Endothelial cell of umbilical vein (primary cell): ENCODE results near the gene RPS27. TPM values are rescaled to one million over a fixed set of nuclear protein-coding genes. Genes with fewer than 3 reads are reported as not detected.

Experiments
- BruUV-seq: library from RNA; stranded (reverse); fragments of 400-500 nt; replicated peaks from 2 replicates; lab custom pipeline; 2021; lab: Mats Ljungman, UMichigan
- CTCF ChIA-PET: fragments of 300-600, 350-600 bp; sonication (Branson Sonifier 250); formaldehyde crosslinking; loops from one replicate; lab custom pipeline; 2021; ENCODE audit warnings: antibody characterized with exemption, inconsistent platforms; lab: Charles Lee
- POLR2A ChIA-PET: fragments of 300-600, 350-600 bp; sonication (Branson Sonifier 250); formaldehyde crosslinking; loops from one replicate; lab custom pipeline; 2021; ENCODE audit warnings: antibody characterized with exemption, inconsistent platforms; lab: Charles Lee
- DNase-seq: peaks from one replicate; pipeline ENCODE4 v3.0.0-alpha.2; 2011; ENCODE audit warnings: low read depth, low spot score
- FAIRE-seq: peaks from 2 replicates; lab custom pipeline; 2011; peaks lifted over from hg19 to GRCh38; lab: Jason Lieb, UNC
- H2AFZ ChIP-seq: 2 replicates; pipeline ENCODE4 v1.6.0; 2012; ENCODE audit warnings: low read depth, low read length, control low read depth, inconsistent platforms
- H3K27ac ChIP-seq: 2 replicates; pipeline ENCODE4 v1.5.1; 2011; ENCODE audit warnings: low read depth, mild to moderate bottlenecking, control low read depth, low read length, moderate library complexity; ENCODE audit not compliant: insufficient read depth
- H3K27me3 ChIP-seq, 2 experiments: 2 replicates each; pipeline versions ENCODE4 v1.6.0 to v1.6.1; 2011; ENCODE audit warnings: low read length in 2 of 2, mixed read lengths in 1 of 2; ENCODE audit not compliant: control insufficient read depth in 2 of 2, insufficient read depth in 2 of 2
- H3K36me3 ChIP-seq, 2 experiments: 2 replicates in 1 of 2; 3 replicates in 1 of 2; pipeline ENCODE4 v1.5.1; 2011; ENCODE audit warnings: low read length in 2 of 2, mild to moderate bottlenecking in 1 of 2, moderate library complexity in 1 of 2; ENCODE audit not compliant: control insufficient read depth in 2 of 2, insufficient read depth in 2 of 2; ENCODE audit errors: extremely low read depth in 1 of 2
- H3K4me1 ChIP-seq: 3 replicates; pipeline ENCODE4 v1.5.1; 2011; ENCODE audit warnings: mild to moderate bottlenecking, low read length; ENCODE audit not compliant: control insufficient read depth, insufficient read depth; ENCODE audit errors: extremely low read depth
- H3K4me2 ChIP-seq: 2 replicates; pipeline ENCODE4 v1.6.1; 2011; ENCODE audit warnings: low read length, control low read depth, mixed read lengths; ENCODE audit not compliant: insufficient read depth
- H3K4me3 ChIP-seq, 3 experiments: fragments of 200-600 bp in 1 of 3; sonication (generic), shearing (Covaris generic) in 1 of 3; replicated peaks in 1 of 3; 2 replicates each; pipeline ENCODE4 v1.5.1; 2011 to 2016; ENCODE audit warnings: control low read depth in 3 of 3, low read length in 3 of 3, mild to moderate bottlenecking in 2 of 3, inconsistent platforms in 1 of 3, low read depth in 1 of 3, moderate library complexity in 1 of 3; ENCODE audit not compliant: insufficient read depth in 1 of 3
- H3K79me2 ChIP-seq: 2 replicates; pipeline ENCODE4 v1.6.0; 2012; ENCODE audit warnings: low read length, inconsistent platforms; ENCODE audit not compliant: control insufficient read depth, insufficient read depth
- H3K9ac ChIP-seq: replicated peaks from 2 replicates; pipeline ENCODE3; 2011; ENCODE audit warnings: low read length, control low read depth; ENCODE audit not compliant: insufficient read depth; ENCODE audit errors: extremely low read depth
- H3K9me1 ChIP-seq: replicated peaks from 3 replicates; pipeline ENCODE4 v1.6.0; 2011; ENCODE audit warnings: mild to moderate bottlenecking, low read length; ENCODE audit not compliant: control insufficient read depth, insufficient read depth; ENCODE audit errors: extremely low read depth
- H3K9me3 ChIP-seq: replicated peaks from 2 replicates; pipeline ENCODE4 v1.5.1; 2012; ENCODE audit warnings: low read length, inconsistent platforms; ENCODE audit not compliant: control insufficient read depth, insufficient read depth
- H4K20me1 ChIP-seq: replicated peaks from 2 replicates; pipeline ENCODE3; 2011; ENCODE audit warnings: mild to moderate bottlenecking, low read length; ENCODE audit not compliant: control insufficient read depth, insufficient read depth; ENCODE audit errors: extremely low read depth
- CTCF ChIP-seq, 2 donors: IDR thresholded peaks; 1 replicate in 1 of 2; 2 replicates in 1 of 2; pipeline ENCODE4 v1.5.1; 2011; ENCODE audit warnings: low read length in 2 of 2, mild to moderate bottlenecking in 2 of 2, moderate library complexity in 2 of 2, control low read depth in 1 of 2, inconsistent platforms in 1 of 2, low read depth in 1 of 2; ENCODE audit not compliant: insufficient read depth in 1 of 2; ENCODE audit errors: extremely low read depth in 1 of 2
- EZH2 ChIP-seq: IDR thresholded peaks from 2 replicates; pipeline ENCODE4 v1.6.1; 2012; ENCODE audit warnings: borderline replicate concordance, low read depth, mild to moderate bottlenecking, moderate library complexity, low read length, inconsistent platforms; ENCODE audit not compliant: severe bottlenecking
- FOS ChIP-seq: IDR thresholded peaks from 2 replicates; pipeline ENCODE4 v1.6.1; 2011; ENCODE audit warnings: mild to moderate bottlenecking, low read length, moderate library complexity, borderline replicate concordance; ENCODE audit not compliant: insufficient read depth
- GATA2 ChIP-seq: IDR thresholded peaks from 2 replicates; pipeline ENCODE4 v1.7.0; 2011; ENCODE audit warnings: low read depth, mild to moderate bottlenecking, moderate library complexity, mixed read lengths, low read length; ENCODE audit not compliant: insufficient read length, insufficient read depth
- JUN ChIP-seq: IDR thresholded peaks from 2 replicates; pipeline ENCODE4 v1.6.1; 2011; ENCODE audit warnings: borderline replicate concordance, low read depth; ENCODE audit not compliant: insufficient read length, insufficient read depth
- MYC ChIP-seq: IDR thresholded peaks from one replicate; pipeline ENCODE4 v1.6.1; 2011; ENCODE audit warnings: mild to moderate bottlenecking, low read depth, low read length
- POLR2A ChIP-seq: IDR thresholded peaks from 2 replicates; pipeline ENCODE4 v1.6.1; 2012; ENCODE audit warnings: low read depth, mild to moderate bottlenecking, control low read depth, low read length
- POLR2AphosphoS5 ChIP-seq: IDR thresholded peaks from 2 replicates; pipeline ENCODE4 v1.6.1; 2012; ENCODE audit warnings: low read depth, mild to moderate bottlenecking, control low read depth, low read length, moderate library complexity; ENCODE audit not compliant: insufficient read depth
- dilution Hi-C: fragments of 300-500 bp; cut with MboI; formaldehyde crosslinking; loops from one replicate; pipeline ENCODE4 v1.15.0; 2019; ENCODE audit warnings: low sequenced_read_pairs; ENCODE audit not compliant: extremely low pct_ligation_motif_present
- intact Hi-C: fragments of 100-400 bp; cut with micrococcal nuclease; formaldehyde crosslinking; loops from one replicate; pipeline ENCODE4 v1.10.0; 2022
- polyA plus RNA-seq, 4 experiments: library from polyadenylated mRNA; depleted of rRNA in 3 of 4; stranded (reverse) in 3 of 4; unstranded in 1 of 4; fragments of >200 nt; gene quantifications; 2 replicates each; pipeline versions ENCODE4 v1.2.1 to v1.2.3, GENCODE V29; 2011 to 2012; ENCODE audit warnings: missing spikeins in 1 of 4
- total RNA-seq: library from RNA; stranded (reverse); gene quantifications from 2 replicates; pipeline ENCODE4 v1.2.3, GENCODE V29; 2021
- TF ChIP-seq, protein P1 (sequence below): IDR thresholded peaks from 2 replicates; pipeline ENCODE4 v1.6.1; 2011; ENCODE audit not compliant: insufficient read depth, insufficient read length

The RPS27 gene
- total and polyA plus RNA-seq, 2 donors (not counting 3 experiments of a cell fraction or from before 2014, with no cell fraction given), result 1,120 to 1,521 TPM

- Histone ChIP-seq H3K4me1 (peaks cover 34% of the 10 kb centered on the region), H3K4me2 (peak within 1 kb of the TSS; percentile 83), H3K9me3 (no peaks in the 10 kb centered on the region), H3K36me3 (no peaks in the 10 kb centered on the region), H4K20me1 (no peaks in the 10 kb centered on the region), H3K9ac (peak within 1 kb of the TSS; percentile 66), H2AFZ (peak within 1 kb of the TSS; percentile 51), H3K4me3 (peak within 1 kb of the TSS; percentile 42 to 68 (median 62)), H3K27me3 (no peaks in the 10 kb centered on the region), H3K27ac (peak within 1 kb of the TSS; percentile 29), H3K9me1 (no peaks in the 10 kb centered on the region), H3K79me2 (peaks cover 2% of the 10 kb centered on the region)
- ChIA-PET CTCF (interaction anchor here (0.7 to 4.7 kb wide), 11 partner anchors 9 to 170 kb away, joined by 3 to 37 read pairs (median 9); partner anchors contain the start of genes CRTC2, DENND4B, JTB and RAB13), POLR2A (interaction anchor here (0.8 to 1.8 kb wide), 3 partner anchors 10 to 23 kb away, joined by 3 to 12 read pairs (median 8); partner anchors contain the start of genes JTB and RPS27)
- dilution Hi-C loops, result no loop called here
- DNase-seq, result peak; percentile 97
- intact Hi-C loops, result no loop called here
- peak; percentile 97 for FAIRE-seq
- BruUV-seq, result TSS peak; percentile 12
- TF ChIP-seq, protein P1, sequence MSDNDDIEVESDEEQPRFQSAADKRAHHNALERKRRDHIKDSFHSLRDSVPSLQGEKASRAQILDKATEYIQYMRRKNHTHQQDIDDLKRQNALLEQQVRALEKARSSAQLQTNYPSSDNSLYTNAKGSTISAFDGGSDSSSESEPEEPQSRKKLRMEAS, result peak; percentile 89
- no peak for TF ChIP-seq FOS
- TF ChIP-seq MYC, result no peak
- no peak for TF ChIP-seq JUN
- peak; percentile 58 for TF ChIP-seq POLR2AphosphoS5
- TF ChIP-seq POLR2A, result peak; percentile 73
- no peak for TF ChIP-seq EZH2
- peak in 1 of 2 donors; percentile 51 for TF ChIP-seq CTCF (IDR thresholded peaks at IDR 0.05; ENCODE audit: extremely low read depth in 1 of 2, insufficient read depth in 1 of 2, low read depth in 1 of 2, low read length in 2 of 2)
- no peak for TF ChIP-seq GATA2
Observed at GRCh38 chr1:153967107-153967999, 23.2 kb upstream of the RPS27 start, which contains the start of gene CREB3L4. Gene CREB3L4 (plus strand): TSS chr1:153967902. CDS start chr1:153968526, 624 bp downstream.
